Activated CD4-positive, alpha-beta T cell treated with anti-CD3 and anti-CD28 coated beads, Interleukin-2, amount 50 U/mL, for 24 hours (primary cell): Measurements from ENCODE around the gene LCNL1.

ENCODE experiments used
- DNase-seq, 2 donors: peaks; one replicate each; pipeline ENCODE4 v3.0.0-alpha.2; 2020; ENCODE audit warnings: low read depth in 1 of 2, low spot score in 1 of 2

Gene LCNL1

GRCh38 chr9:136982232-136983051 lies at the start of gene LCNL1:
Gene LCNL1 (plus strand): TSS chr9:136982993. CDS start chr9:136983587, 594 bp downstream.
- DNase-seq = no peak

- no peak for DNase-seq
These were observed 48.5 kb upstream of the LCNL1 start for GRCh38 chr9:136934277-136934676.

- DNase-seq = no peak
These were observed 47.1 kb upstream of the LCNL1 start for GRCh38 chr9:136935651-136936050.

- no peak for DNase-seq
These were observed 46.1 kb upstream of the LCNL1 start for GRCh38 chr9:136936645-136937170.

GRCh38 chr9:136937186-136938001 lies 45.4 kb upstream of the LCNL1 start:
- DNase-seq = no peak

- DNase-seq = no peak
These were observed 43.3 kb upstream of the LCNL1 start for GRCh38 chr9:136939431-136939995.

GRCh38 chr9:136939996-136940525 lies 42.7 kb upstream of the LCNL1 start:
- no peak for DNase-seq

GRCh38 chr9:136940526-136941230 lies 42.1 kb upstream of the LCNL1 start:
- DNase-seq = no peak

GRCh38 chr9:136941231-136942111 lies 41.3 kb upstream of the LCNL1 start:
- no peak for DNase-seq

- no peak for DNase-seq
These were observed 40.5 kb upstream of the LCNL1 start for GRCh38 chr9:136942112-136942880.

GRCh38 chr9:136942881-136943230 lies 39.9 kb upstream of the LCNL1 start:
- no peak for DNase-seq

- DNase-seq = no peak
These were observed 39.2 kb upstream of the LCNL1 start for GRCh38 chr9:136943291-136944211.

GRCh38 chr9:136944212-136944518 lies 38.6 kb upstream of the LCNL1 start:
- peak in 1 of 2 donors; percentile 16 for DNase-seq

GRCh38 chr9:136944519-136945332 lies 38.1 kb upstream of the LCNL1 start, which contains the start of the genes C8G and FBXW5:
Gene C8G (plus strand): TSS chr9:136945243. CDS start chr9:136945321, 78 bp downstream.
Gene FBXW5 (minus strand): TSS chr9:136944738. CDS start chr9:136944083, 655 bp downstream.
- peak; percentile 90 to 95 for DNase-seq

GRCh38 chr9:136945333-136946227 lies 37.2 kb upstream of the LCNL1 start:
- no peak for DNase-seq
